ENCODE data around the gene BLID.

The BLID gene

GRCh38 chr11:122105044-122105758 lies 10.8 kb downstream of the BLID start:
- DNase-seq (ENCODE audit: low read depth): no peak

- DNase-seq (ENCODE audit: low read depth): no peak
These were observed 11.7 kb downstream of the BLID start for GRCh38 chr11:122104341-122104740.

GRCh38 chr11:122103726-122104125 lies 12.3 kb downstream of the BLID start:
- DNase-seq (ENCODE audit: low read depth): no peak

- no peak for DNase-seq (ENCODE audit: low read depth)
These were observed 12.7 kb downstream of the BLID start for GRCh38 chr11:122103321-122103720.

- no peak for DNase-seq (ENCODE audit: low read depth)
These were observed 13.6 kb downstream of the BLID start for GRCh38 chr11:122102426-122102825.

- peak; percentile 50 for DNase-seq (ENCODE audit: low read depth)
These were observed 14.3 kb downstream of the BLID start for GRCh38 chr11:122101625-122102291.

DNA sequence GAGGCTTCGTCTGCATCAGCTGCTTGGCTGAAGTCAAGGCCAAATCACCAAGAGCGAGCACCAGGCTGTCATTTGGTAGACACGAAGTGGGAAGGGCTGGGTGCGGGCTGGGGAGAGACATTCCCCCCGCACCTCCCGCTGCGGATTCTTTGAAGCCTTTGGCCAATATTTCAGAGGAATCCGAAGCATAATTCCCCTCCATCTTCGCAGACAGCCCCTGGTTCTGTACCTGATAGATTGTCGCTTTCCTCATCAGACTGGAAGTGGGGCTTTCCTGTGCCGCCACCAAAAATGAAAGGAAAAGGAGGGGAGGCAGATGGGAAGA lies 15.3 kb downstream of the BLID start:
- no peak for DNase-seq (ENCODE audit: low read depth)

DNA sequence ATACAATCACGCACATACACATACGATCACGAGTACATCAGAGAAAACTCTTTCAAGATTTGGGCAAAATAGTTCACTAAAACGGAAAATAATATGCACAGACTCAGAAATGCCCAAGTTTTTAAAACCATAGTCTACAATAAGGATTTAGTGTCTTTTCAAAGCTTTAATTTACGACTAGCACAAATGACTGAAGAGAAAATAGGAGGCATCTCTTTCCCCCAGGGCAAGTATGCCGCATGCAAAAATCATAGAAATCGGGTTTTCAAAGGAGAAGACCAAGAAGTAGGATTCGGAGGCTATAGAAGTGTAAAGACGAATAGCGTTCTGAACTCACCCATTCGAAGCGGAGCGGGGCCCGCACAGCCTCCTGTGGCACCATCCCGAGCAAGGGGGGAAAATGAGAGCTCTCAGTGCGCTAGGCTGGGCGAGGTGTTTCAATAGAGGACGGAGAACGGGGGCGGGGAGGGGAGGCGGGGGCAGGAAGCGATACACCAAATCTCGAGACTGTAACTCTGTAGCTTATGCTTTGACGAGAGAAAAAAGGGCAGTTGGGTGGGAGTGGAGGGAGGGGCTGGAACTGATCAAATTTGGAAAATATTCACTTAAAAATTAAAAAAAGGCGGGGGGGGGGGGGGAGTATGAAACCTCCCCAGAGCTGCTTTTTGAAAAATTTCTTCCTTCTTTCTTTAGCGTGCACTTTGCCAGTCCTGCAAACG lies 15.8 kb downstream of the BLID start:
- no peak for DNase-seq (ENCODE audit: low read depth)

GRCh38 chr11:122099374-122100036 lies 16.5 kb downstream of the BLID start:
- no peak for DNase-seq (ENCODE audit: low read depth)

DNA sequence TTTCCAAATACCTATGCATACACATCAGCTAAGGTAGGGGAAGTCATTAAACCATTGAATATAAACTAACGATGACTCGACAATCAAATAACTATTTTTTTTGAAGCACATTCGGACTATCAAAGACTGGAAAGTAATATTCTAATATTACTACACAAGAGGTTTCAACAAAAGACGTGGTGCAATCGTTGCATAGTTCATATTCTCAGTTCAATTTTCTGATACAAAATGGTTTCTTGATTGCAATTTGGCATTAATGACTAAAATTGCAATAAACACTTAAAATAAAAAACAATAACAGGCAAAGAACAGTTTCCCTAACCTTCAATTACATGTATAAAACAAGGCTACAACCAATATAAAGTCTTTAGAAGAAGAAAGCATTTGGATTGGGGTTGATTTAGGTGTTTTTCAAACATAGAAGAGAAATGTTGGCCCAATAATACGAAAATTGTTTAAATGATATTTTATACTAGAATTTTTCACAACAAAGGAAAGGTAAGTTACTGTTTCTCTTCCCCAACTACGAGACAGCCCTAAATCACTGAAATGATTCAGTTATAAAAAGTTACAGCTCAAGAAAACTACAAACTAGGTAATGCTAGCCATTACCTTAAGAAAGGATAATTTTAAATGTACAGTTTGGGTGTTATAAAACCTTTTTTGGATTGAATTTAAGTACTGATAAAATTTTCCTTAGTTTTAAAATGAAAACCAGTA lies 17.6 kb downstream of the BLID start:
- DNase-seq (ENCODE audit: low read depth): no peak

- no peak for DNase-seq (ENCODE audit: low read depth)
These were observed 18.5 kb downstream of the BLID start for GRCh38 chr11:122097419-122098001.

DNA sequence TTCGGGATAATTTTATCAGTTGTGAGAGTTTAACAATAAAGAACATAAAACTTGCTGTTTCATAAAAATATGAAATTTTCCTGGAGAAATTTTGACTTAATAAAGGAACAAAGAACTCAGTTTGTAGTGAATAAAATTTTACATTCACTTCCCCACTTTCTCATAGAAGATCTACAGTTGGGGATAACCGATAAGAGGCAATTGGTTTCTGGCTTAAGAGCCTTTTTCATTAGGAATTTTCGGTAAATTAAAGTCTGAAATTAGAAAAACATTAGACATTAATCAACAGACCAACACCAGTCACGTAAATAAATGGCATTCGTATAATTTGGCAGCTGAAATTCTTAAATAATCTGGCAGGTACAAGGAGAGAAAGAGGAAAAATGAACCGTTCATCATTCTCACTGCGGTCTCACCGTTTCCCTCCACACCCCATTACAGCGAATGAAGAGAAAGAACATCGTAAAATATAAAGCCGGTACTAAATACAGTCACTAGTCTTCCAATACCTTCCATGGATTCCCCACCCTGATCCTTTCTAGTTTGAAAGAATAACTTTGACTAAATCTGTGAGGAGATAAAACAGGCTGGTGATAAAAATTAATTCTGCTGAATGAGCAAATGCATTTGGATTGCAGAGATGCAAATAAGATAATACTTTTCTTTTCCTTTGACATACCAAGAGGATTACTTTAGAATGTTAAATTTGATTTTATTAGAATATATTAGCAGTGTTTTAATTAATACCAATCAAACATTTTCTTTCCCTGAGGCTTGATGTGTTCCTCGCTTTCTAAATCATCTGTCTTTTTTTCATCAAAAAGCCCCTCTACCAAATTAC lies 19.5 kb downstream of the BLID start:
- no peak for DNase-seq (ENCODE audit: low read depth)

DNA sequence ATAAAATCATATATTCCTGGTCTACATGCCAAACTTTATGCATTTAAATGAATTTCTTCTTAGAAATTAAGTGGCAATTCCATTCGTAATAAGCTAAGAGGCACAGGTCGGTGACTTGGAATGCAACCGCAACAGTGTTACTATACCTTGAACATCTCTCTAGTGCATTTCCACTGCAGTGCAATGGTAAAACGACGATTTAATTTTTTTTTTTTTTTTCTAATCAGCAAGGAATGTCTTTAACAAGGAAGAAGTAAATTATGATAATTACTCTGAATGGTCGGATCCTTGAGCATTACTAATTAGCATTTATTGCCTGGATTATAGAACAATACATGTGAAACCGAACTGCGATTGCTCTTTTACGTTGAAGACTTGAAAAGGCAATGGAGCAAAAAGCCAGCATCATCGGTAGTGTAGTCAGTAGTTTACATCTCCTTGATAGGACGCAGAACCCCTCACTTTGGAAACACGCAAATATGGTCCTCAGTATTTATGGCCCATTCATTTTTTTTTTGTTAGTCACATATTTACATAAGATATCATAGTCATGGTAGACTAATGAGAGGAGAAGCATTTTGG lies 20.2 kb downstream of the BLID start:
- DNase-seq (ENCODE audit: low read depth): peak; percentile 59

DNA sequence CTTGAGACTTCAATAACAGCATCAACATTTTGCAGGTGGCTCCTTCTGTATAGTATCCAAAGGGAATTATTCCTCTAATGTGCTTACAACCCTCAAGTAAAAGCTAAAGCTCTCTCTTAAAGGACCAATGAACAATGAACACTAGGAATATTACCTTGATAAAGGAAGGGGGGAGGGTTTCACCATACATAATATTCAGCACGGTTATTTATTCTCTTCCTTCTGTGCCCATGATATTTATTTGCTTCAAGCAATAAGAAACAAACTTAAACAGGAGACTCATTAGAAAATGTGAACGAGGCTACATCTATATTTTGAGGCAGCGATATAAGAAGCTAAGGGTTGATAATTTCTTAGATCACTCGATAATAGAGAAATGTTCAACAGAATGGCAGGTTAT lies 21.2 kb downstream of the BLID start:
- DNase-seq (ENCODE audit: low read depth): no peak

- DNase-seq (ENCODE audit: low read depth): no peak
These were observed 22.2 kb downstream of the BLID start for GRCh38 chr11:122093731-122094275.

DNA sequence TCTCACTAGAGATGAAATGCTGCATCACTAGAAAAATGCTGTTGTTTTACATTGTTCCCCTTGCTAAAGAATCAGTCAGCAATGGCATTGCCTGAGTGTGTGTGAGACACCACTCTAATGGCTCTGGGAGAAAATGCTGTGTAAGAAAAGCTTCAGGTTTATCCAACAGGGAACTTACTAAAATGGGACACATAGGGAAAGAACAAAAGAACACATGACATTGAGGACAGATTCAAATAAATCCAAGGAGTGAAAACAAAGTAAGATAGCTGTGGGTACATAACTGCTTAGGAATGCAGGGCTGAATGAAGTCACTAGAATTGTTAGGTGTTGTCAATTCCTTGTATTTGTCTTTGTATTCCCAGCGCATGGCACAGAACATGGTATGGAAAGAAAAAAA lies 24.2 kb downstream of the BLID start:
- no peak for DNase-seq (ENCODE audit: low read depth)

GRCh38 chr11:122089111-122089510 lies 26.9 kb downstream of the BLID start:
- DNase-seq (ENCODE audit: low read depth): no peak

DNA sequence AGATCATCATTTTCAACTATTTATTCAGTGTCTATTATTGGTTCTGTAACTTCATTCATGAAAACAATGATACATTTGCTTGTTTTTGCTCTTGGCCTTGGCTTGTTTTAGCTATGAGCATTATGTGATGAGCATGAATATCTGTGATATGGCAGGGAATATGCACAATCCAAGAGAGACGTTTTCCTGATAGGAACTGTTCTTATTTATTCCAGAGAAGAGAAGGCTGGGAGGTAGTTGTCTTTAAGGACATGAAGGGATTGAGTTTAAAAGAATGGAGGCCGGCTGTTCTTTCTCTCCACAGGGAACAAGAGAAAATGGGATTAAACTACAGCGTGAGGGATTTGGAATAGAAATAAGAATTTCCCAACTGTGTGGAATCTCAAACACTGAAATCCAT lies 30.3 kb downstream of the BLID start:
- DNase-seq (ENCODE audit: low read depth): no peak

DNA sequence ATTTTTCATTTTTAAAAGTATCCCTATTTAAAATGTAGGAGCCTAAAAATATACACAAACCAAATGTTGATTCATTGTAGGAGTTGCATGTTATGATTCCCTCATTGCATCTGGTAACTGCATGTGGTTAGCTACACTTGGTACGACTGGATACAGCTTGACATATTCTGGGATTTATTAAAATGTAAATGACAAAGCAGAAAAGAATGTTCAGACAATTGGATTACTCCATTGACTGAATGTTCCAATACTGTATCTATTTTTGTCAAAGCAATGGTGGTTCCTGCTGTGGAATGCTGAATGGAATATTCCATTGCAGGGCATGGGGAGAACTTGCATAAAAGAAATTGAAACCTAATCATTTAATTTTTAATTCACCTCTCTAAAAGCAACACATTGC lies 30.8 kb downstream of the BLID start:
- DNase-seq (ENCODE audit: low read depth): peak; percentile 84

DNA sequence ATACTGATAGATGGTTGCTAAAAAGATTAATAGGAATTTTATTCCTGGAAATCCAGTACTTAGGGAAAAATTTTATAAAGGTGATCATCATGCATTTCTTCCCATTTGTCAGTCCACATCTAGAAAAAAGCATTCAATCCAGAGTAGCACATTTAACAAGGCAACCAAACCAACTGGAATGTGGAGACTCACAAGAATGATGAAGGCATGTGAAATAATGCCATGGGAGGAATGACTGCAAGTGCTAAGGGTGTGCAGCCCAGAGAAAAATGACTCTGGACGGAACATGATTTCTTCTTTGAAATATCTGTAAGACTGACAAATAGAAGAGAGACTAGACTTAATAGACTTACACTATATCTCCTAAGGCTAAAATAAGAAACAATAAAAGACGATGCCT lies 33.8 kb downstream of the BLID start:
- DNase-seq (ENCODE audit: low read depth): no peak

Measured in non-pigmented ciliary epithelial cell (primary cell).